ENCODE measurements around the gene AGAP9.

DNA sequence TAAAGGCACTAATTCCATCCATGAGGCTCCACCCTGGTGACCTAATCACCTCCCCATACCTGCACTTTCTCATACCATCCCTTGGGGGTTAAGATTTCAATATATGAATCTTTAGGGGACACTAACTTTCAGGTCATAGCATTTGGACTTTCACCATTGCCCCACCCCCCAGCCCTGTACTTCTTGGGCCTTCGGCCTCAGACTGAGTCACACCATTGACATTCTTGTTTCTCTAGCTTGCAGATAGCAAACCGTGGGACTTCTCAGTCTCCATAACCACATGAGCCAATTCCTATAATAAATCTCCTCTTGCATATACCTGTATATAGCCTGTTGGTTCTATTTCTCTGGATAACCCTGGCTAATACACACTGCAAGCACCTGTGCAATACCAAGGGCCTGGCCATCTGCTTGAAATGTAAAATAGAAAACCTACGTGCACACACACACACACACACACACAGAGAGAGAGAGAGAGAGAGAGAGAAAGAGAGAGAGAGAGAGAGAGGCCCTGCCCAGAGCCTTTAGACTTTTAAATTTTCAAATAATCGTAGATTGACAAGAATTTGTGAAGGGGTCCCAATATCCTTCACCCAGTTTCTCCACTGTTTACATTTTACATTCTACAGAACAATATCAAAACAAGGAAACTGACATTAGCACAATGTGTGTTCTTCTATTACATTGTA lies 64.8 kb downstream of the AGAP9 start:
- no peak for TF ChIP-seq GATA3 (IDR thresholded peaks at IDR 0.05; ENCODE audit: low read depth, low read length)
- no peak for TF ChIP-seq GATA2 (IDR thresholded peaks at IDR 0.05; ENCODE audit: low read depth, low read length)

Data from SH-SY5Y (cell line).